ENCODE measurements around the gene C3orf52.

GRCh38 chr3:112132975-112133448, 46.8 kb downstream of the C3orf52 start, which contains the start of gene GCSAM:
- no peak for TF ChIP-seq CTCF (IDR thresholded peaks at IDR 0.05)
- no peak for TF ChIP-seq EZH2 (IDR thresholded peaks at IDR 0.05; ENCODE audit: borderline replicate concordance, insufficient read depth, low read depth, low read length, poor library complexity, severe bottlenecking)

Measured in B cell (primary cell).